HCT116 (cell line): ENCODE data around the gene NXF1. TPM values are rescaled to one million over a fixed set of nuclear protein-coding genes. Genes with fewer than 3 reads are reported as not detected.

Source experiments
- ATAC-seq: fragments of 200-7000 bp; cut with Tn5 transposase; 2 replicates; pipeline ENCODE4 v1.9.1; 2020; ENCODE audit warnings: mild to moderate bottlenecking, moderate library complexity
- BruUV-seq: library from RNA; stranded (reverse); fragments of 400-500 nt; replicated peaks from 2 replicates; lab custom pipeline; 2021; lab: Mats Ljungman, UMichigan
- CTCF ChIA-PET: fragments of 300-600 bp; sonication (Branson Sonifier 250); formaldehyde crosslinking; loops from one replicate; lab custom pipeline; 2021; ENCODE audit warnings: antibody characterized with exemption; lab: Charles Lee
- POLR2A ChIA-PET: fragments of 300-600, 350-600 bp; sonication (Branson Sonifier 250); formaldehyde crosslinking; loops from one replicate; lab custom pipeline; 2021; ENCODE audit warnings: antibody characterized with exemption; lab: Charles Lee
- RAD21 ChIA-PET, 2 experiments: fragments of 300-600 bp; sonication (Branson Sonifier 250); formaldehyde crosslinking; loops; one replicate each; lab custom pipeline; 2023; ENCODE audit warnings: low total read pairs in 2 of 2; ENCODE audit not compliant: uncharacterized antibody in 2 of 2, unreplicated experiment in 2 of 2, low non-redundant PET in 1 of 2; lab: Charles Lee
- DNase-seq: peaks from one replicate; pipeline ENCODE4 v3.0.0-alpha.2; 2010; ENCODE audit warnings: low read depth, low spot score
- H2AFZ ChIP-seq: fragments of 200-600 bp; shearing (Covaris generic), sonication (generic); 2 replicates; pipeline ENCODE4 v1.6.1; 2017; ENCODE audit warnings: low read depth, mixed run types, mixed read lengths, antibody characterized with exemption, low read length; ENCODE audit not compliant: poor library complexity, severe bottlenecking
- H3K27ac ChIP-seq: 2 replicates; pipeline ENCODE4 v1.5.1; 2012; ENCODE audit warnings: low read depth, low read length
- H3K27me3 ChIP-seq: fragments of 200-600 bp; sonication (generic); 2 replicates; pipeline ENCODE4 v1.6.1; 2016; ENCODE audit warnings: mixed run types, low read length, mixed read lengths; ENCODE audit not compliant: insufficient read depth
- H3K36me3 ChIP-seq, 2 experiments: fragments of 200-500 bp in 1 of 2; fragments of 200-600 bp in 1 of 2; sonication (Bioruptor generic) in 1 of 2; sonication (generic) in 1 of 2; 2 replicates each; pipeline versions ENCODE4 v1.5.1 to v1.6.1; 2014 to 2016; ENCODE audit warnings: low read length in 2 of 2, inconsistent platforms in 1 of 2, mixed read lengths in 1 of 2, mixed run types in 1 of 2; ENCODE audit not compliant: insufficient read depth in 2 of 2, control insufficient read depth in 1 of 2
- H3K4me1 ChIP-seq, 2 experiments: fragments of 200-600 bp in 1 of 2; sonication (generic) in 1 of 2; 2 replicates each; pipeline versions ENCODE4 v1.5.1 to v1.6.1; 2012 to 2017; ENCODE audit warnings: low read length in 2 of 2, inconsistent platforms in 1 of 2, mild to moderate bottlenecking in 1 of 2, mixed read lengths in 1 of 2, mixed run types in 1 of 2, moderate library complexity in 1 of 2; ENCODE audit not compliant: insufficient read depth in 2 of 2, control insufficient read depth in 1 of 2
- H3K4me2 ChIP-seq: fragments of 200-600 bp; sonication (generic); 2 replicates; pipeline ENCODE4 v1.6.1; 2017; ENCODE audit warnings: mixed run types, low read length, mixed read lengths
- H3K4me3 ChIP-seq, 2 experiments: fragments of 200-600 bp in 1 of 2; sonication (generic) in 1 of 2; replicated peaks in 1 of 2; 2 replicates each; pipeline ENCODE4 v1.5.1; 2011 to 2016; ENCODE audit warnings: low read length in 2 of 2, control low read depth in 1 of 2, low read depth in 1 of 2, mild to moderate bottlenecking in 1 of 2, mixed read lengths in 1 of 2, mixed run types in 1 of 2
- H3K79me2 ChIP-seq: fragments of 200-600 bp; sonication (generic); 2 replicates; pipeline ENCODE4 v1.6.1; 2017; ENCODE audit warnings: mild to moderate bottlenecking, mixed run types, low read length, moderate library complexity, mixed read lengths; ENCODE audit not compliant: insufficient read depth
- H3K9ac ChIP-seq: fragments of 200-600 bp; sonication (generic); 2 replicates; pipeline ENCODE4 v1.6.1; 2016; ENCODE audit warnings: low read length, mixed read lengths
- H3K9me2 ChIP-seq: fragments of 200-600 bp; sonication (generic), shearing (Covaris generic); 2 replicates; pipeline ENCODE4 v1.6.1; 2017; ENCODE audit warnings: mixed run types, mild to moderate bottlenecking, moderate library complexity; ENCODE audit not compliant: insufficient read depth
- H3K9me3 ChIP-seq, 2 experiments: fragments of 200-500 bp in 1 of 2; fragments of 200-600 bp in 1 of 2; sonication (Bioruptor generic) in 1 of 2; sonication (generic) in 1 of 2; 2 replicates each; pipeline ENCODE4 v1.6.1; 2014 to 2017; ENCODE audit warnings: low read length in 2 of 2, mixed read lengths in 2 of 2, inconsistent platforms in 1 of 2, low read depth in 1 of 2, mild to moderate bottlenecking in 1 of 2, mixed run types in 1 of 2, moderate library complexity in 1 of 2; ENCODE audit not compliant: control insufficient read depth in 1 of 2, insufficient read depth in 1 of 2
- H4K20me1 ChIP-seq: fragments of 200-600 bp; sonication (generic), shearing (Covaris generic); 2 replicates; pipeline ENCODE4 v1.6.1; 2017; ENCODE audit warnings: mixed run types, mild to moderate bottlenecking, moderate library complexity; ENCODE audit not compliant: insufficient read depth
- CBX3 ChIP-seq: IDR thresholded peaks from 2 replicates; pipeline ENCODE4 v1.6.1; 2012; ENCODE audit warnings: low read depth
- CTCF ChIP-seq, 3 experiments: fragments of 200-600 bp in 1 of 3; sonication (generic) in 1 of 3; IDR thresholded peaks in 2 of 3; conservative IDR thresholded peaks in 1 of 3; 2 replicates each; pipeline ENCODE4 v1.5.1; 2012 to 2017; ENCODE audit warnings: low read depth in 2 of 3, low read length in 2 of 3, antibody characterized with exemption in 1 of 3, borderline replicate concordance in 1 of 3, control low read depth in 1 of 3, mild to moderate bottlenecking in 1 of 3, mixed read lengths in 1 of 3, mixed run types in 1 of 3, moderate library complexity in 1 of 3; ENCODE audit not compliant: insufficient read depth in 1 of 3
- FOSL1 ChIP-seq: IDR thresholded peaks from 2 replicates; pipeline ENCODE4 v1.6.1; 2012; ENCODE audit warnings: low read depth
- JUND ChIP-seq: IDR thresholded peaks from 2 replicates; pipeline ENCODE4 v1.6.1; 2012
- POLR2A ChIP-seq: IDR thresholded peaks from 2 replicates; pipeline ENCODE4 v1.7.0; 2011; ENCODE audit warnings: borderline replicate concordance; ENCODE audit not compliant: insufficient read depth, insufficient read length; ENCODE audit errors: extremely low read depth
- POLR2AphosphoS5 ChIP-seq: IDR thresholded peaks from 2 replicates; pipeline ENCODE4 v1.6.1; 2011; ENCODE audit warnings: mild to moderate bottlenecking, low read depth, low read length, moderate library complexity
- SRF ChIP-seq: IDR thresholded peaks from 2 replicates; pipeline ENCODE4 v1.6.1; 2012; ENCODE audit warnings: low read depth
- YY1 ChIP-seq: IDR thresholded peaks from 2 replicates; pipeline ENCODE4 v1.6.1; 2011; ENCODE audit warnings: low read length, low read depth, moderate library complexity, mild to moderate bottlenecking; ENCODE audit not compliant: insufficient replicate concordance; ENCODE audit errors: extremely low read depth
- intact Hi-C: fragments of 100-400 bp; cut with micrococcal nuclease; formaldehyde crosslinking; loops from 2 replicates; pipeline ENCODE4 v1.10.0; 2022
- total RNA-seq: library from RNA; stranded (reverse); gene quantifications from one replicate; pipeline ENCODE4 v1.2.1, GENCODE V29; 2021; ENCODE audit not compliant: unreplicated experiment
- TF ChIP-seq, protein P1 (sequence below): IDR thresholded peaks from 2 replicates; pipeline ENCODE4 v1.6.1; 2011; ENCODE audit warnings: mild to moderate bottlenecking, low read length, moderate library complexity; ENCODE audit not compliant: insufficient replicate concordance; ENCODE audit errors: extremely low read depth

NXF1 gene
- total RNA-seq, 1 experiment from 2014 or later: 55.5 TPM

DNA sequence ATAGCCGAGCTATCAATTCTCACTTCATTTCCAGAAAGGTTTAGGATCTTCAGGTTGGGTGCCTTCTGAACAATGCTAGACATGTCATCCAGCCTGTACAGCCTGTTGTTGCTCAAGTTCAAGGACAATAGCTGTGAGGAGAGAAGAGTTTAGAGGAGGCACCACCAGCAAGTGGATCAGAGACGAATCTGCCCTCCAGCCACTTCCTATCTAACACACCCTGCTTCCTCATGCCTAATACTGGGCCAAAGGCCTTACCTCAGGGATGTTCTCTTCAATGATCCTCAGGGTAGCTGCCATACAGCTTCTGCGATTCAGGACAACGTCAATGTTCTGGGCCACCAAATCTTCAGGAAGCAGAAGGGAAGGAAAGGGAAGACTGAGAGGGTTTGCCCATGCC is 4.2 kb downstream of the NXF1 start:
- ATAC-seq (no peak), DNase-seq (no peak)
- intact Hi-C loops: no loop called here
- POLR2A ChIA-PET: interaction anchor here (2.6 kb wide), 1 partner anchor 40 kb away, joined by 5 read pairs; no protein-coding TSS in a partner anchor
- RAD21 ChIA-PET: no interaction called here
- Histone ChIP-seq H3K9me2 (no peaks in the 10 kb centered on the region), H3K36me3 (peaks cover 51 to 57% of the 10 kb centered on the region in 2 experiments), H3K27me3 (no peaks in the 10 kb centered on the region), H3K4me1 (peaks cover 0 to 14% of the 10 kb centered on the region in 2 experiments; a peak in 3 of 4 replicates), H3K79me2 (peaks cover 38% of the 10 kb centered on the region), H2AFZ (no peak overlapping the region), H3K9me3 (no peaks in the 10 kb centered on the region), H3K4me2 (no peak overlapping the region), H3K27ac (no peak overlapping the region), H3K9ac (no peak overlapping the region), H4K20me1 (no peaks in the 10 kb centered on the region), H3K4me3 (no peak overlapping the region)
- BruUV-seq: no TSS peak
- TF ChIP-seq POLR2AphosphoS5 (no peak), SRF (no peak), CBX3 (no peak), YY1 (no peak), CTCF (IDR thresholded peaks at IDR 0.05 in 2 of 3, conservative IDR thresholded peaks at IDR 0.05 in 1 of 3; ENCODE audit: borderline replicate concordance in 1 of 3, insufficient read depth in 1 of 3, low read depth in 2 of 3, low read length in 2 of 3) (no peak), FOSL1 (no peak), JUND (no peak), POLR2A (no peak)
- TF ChIP-seq, protein P1, sequence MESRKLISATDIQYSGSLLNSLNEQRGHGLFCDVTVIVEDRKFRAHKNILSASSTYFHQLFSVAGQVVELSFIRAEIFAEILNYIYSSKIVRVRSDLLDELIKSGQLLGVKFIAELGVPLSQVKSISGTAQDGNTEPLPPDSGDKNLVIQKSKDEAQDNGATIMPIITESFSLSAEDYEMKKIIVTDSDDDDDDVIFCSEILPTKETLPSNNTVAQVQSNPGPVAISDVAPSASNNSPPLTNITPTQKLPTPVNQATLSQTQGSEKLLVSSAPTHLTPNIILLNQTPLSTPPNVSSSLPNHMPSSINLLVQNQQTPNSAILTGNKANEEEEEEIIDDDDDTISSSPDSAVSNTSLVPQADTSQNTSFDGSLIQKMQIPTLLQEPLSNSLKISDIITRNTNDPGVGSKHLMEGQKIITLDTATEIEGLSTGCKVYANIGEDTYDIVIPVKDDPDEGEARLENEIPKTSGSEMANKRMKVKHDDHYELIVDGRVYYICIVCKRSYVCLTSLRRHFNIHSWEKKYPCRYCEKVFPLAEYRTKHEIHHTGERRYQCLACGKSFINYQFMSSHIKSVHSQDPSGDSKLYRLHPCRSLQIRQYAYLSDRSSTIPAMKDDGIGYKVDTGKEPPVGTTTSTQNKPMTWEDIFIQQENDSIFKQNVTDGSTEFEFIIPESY: no peak
- CTCF ChIA-PET: no interaction called here
